Uterus (tissue), 2 donors: ENCODE results near the gene KIF26B.

Source experiments
- CTCF ChIP-seq, 4 experiments: fragments of 200-600 bp in 2 of 4; fragments of 450-650 bp in 2 of 4; sonication (generic) in 2 of 4; IDR thresholded peaks; one replicate each; pipeline ENCODE4 v1.5.1; 2016 to 2019; ENCODE audit warnings: antibody characterized with exemption in 4 of 4, mild to moderate bottlenecking in 2 of 4, moderate library complexity in 1 of 4
- POLR2A ChIP-seq, 2 donors: fragments of 450-650 bp; IDR thresholded peaks; one replicate each; pipeline ENCODE4 v1.6.1; 2016; ENCODE audit warnings: antibody characterized with exemption in 2 of 2, mild to moderate bottlenecking in 1 of 2, moderate library complexity in 1 of 2

GRCh38 chr1:245752561-245752960 is 597.8 kb downstream of the KIF26B start:
- no peak for TF ChIP-seq POLR2A (IDR thresholded peaks at IDR 0.05)
- TF ChIP-seq CTCF (IDR thresholded peaks at IDR 0.05): no peak
